HepG2 (cell line): ENCODE results near the gene SAP130. TPM values are rescaled to one million over a fixed set of nuclear protein-coding genes. Genes with fewer than 3 reads are reported as not detected.

Experiments used
- ATAC-seq: fragments of 200-7000 bp; cut with Tn5 transposase; 3 replicates; pipeline ENCODE4 v1.9.1; 2020; ENCODE audit warnings: mild to moderate bottlenecking, moderate library complexity
- BruUV-seq: library from RNA; stranded (reverse); fragments of 400-500 nt; replicated peaks from 2 replicates; lab custom pipeline; 2021; lab: Mats Ljungman, UMichigan
- CTCF ChIA-PET: fragments of 300-600 bp; formaldehyde crosslinking; extraction: SDS; loops from one replicate; lab custom pipeline; 2021; ENCODE audit warnings: low total read pairs, inconsistent platforms, low intra/inter-chr PET ratio; lab: Yijun Ruan, JAX
- POLR2A ChIA-PET: fragments of 350-600 bp; sonication (Branson Sonifier 250); formaldehyde crosslinking; loops from one replicate; lab custom pipeline; 2020; ENCODE audit warnings: antibody characterized with exemption, inconsistent platforms; lab: Yijun Ruan, JAX
- DNase-seq: peaks from one replicate; pipeline ENCODE4 v3.0.0-alpha.2; 2015; ENCODE audit warnings: low spot score
- FAIRE-seq: peaks from 3 replicates; lab custom pipeline; 2011; peaks lifted over from hg19 to GRCh38; lab: Jason Lieb, UNC
- H2AFZ ChIP-seq: one replicate; pipeline ENCODE4 v1.6.1; 2011; ENCODE audit warnings: low read length, inconsistent platforms
- H3K27ac ChIP-seq: fragments of 300-600 bp; 3 replicates; pipeline ENCODE4 v1.8.0; 2011; ENCODE audit warnings: mixed run types, mild to moderate bottlenecking, mixed read lengths, low read length, inconsistent platforms; ENCODE audit not compliant: insufficient read depth; ENCODE audit errors: extremely low read length
- H3K27me3 ChIP-seq, 2 experiments: fragments of 200-600 bp in 1 of 2; 2 replicates in 1 of 2; 3 replicates in 1 of 2; pipeline versions ENCODE4 v1.6.0 to v1.8.0; 2011; ENCODE audit warnings: low read length in 2 of 2, mild to moderate bottlenecking in 2 of 2, moderate library complexity in 2 of 2, inconsistent platforms in 1 of 2; ENCODE audit not compliant: insufficient read depth in 2 of 2, control insufficient read depth in 1 of 2
- H3K36me3 ChIP-seq, 2 experiments: fragments of 200-600 bp in 1 of 2; replicated peaks in 1 of 2; 2 replicates in 1 of 2; 3 replicates in 1 of 2; pipeline versions ENCODE4 v1.5.1 to v1.8.0; 2011; ENCODE audit warnings: low read length in 2 of 2, inconsistent platforms in 1 of 2; ENCODE audit not compliant: insufficient read depth in 2 of 2, control insufficient read depth in 1 of 2
- H3K4me1 ChIP-seq: 2 replicates; pipeline ENCODE4 v1.5.1; 2012; ENCODE audit warnings: low read length, inconsistent platforms; ENCODE audit not compliant: insufficient read depth
- H3K4me2 ChIP-seq: 2 replicates; pipeline ENCODE4 v1.6.0; 2011; ENCODE audit warnings: low read depth, low read length, inconsistent platforms
- H3K4me3 ChIP-seq, 3 experiments: fragments of 200-600 bp in 1 of 3; sonication (generic), shearing (Covaris generic) in 1 of 3; replicated peaks in 1 of 3; 2 replicates each; pipeline ENCODE4 v1.5.1; 2011 to 2016; ENCODE audit warnings: low read length in 3 of 3, inconsistent platforms in 2 of 3, low read depth in 2 of 3, mild to moderate bottlenecking in 2 of 3, control low read depth in 1 of 3, mixed read lengths in 1 of 3; ENCODE audit not compliant: insufficient read depth in 1 of 3
- H3K79me2 ChIP-seq: one replicate; pipeline ENCODE4 v1.6.1; 2011; ENCODE audit warnings: low read length, inconsistent platforms; ENCODE audit not compliant: insufficient read depth
- H3K9ac ChIP-seq: 2 replicates; pipeline ENCODE4 v1.6.0; 2011; ENCODE audit warnings: mild to moderate bottlenecking, low read depth, low read length, inconsistent platforms; ENCODE audit not compliant: insufficient read depth
- H3K9me3 ChIP-seq: 2 replicates; pipeline ENCODE4 v1.5.1; 2012; ENCODE audit warnings: mild to moderate bottlenecking, low read length
- H4K20me1 ChIP-seq: 2 replicates; pipeline ENCODE4 v1.6.0; 2011; ENCODE audit warnings: inconsistent platforms, mild to moderate bottlenecking, low read length, moderate library complexity; ENCODE audit not compliant: insufficient read depth
- ARNT ChIP-seq: fragments of 450-650 bp; IDR thresholded peaks from 2 replicates; pipeline ENCODE4 v1.6.1; 2017
- HIVEP1 ChIP-seq: sonication (generic); formaldehyde crosslinking; IDR thresholded peaks from 2 replicates; pipeline ENCODE4 v1.4.0; 2020; ENCODE audit warnings: mild to moderate bottlenecking, missing genetic modification reagents
- HMGA1 ChIP-seq: sonication (generic); formaldehyde crosslinking; conservative IDR thresholded peaks from 2 replicates; pipeline ENCODE4 v1.4.0; 2020; ENCODE audit warnings: missing genetic modification reagents
- IKZF4 ChIP-seq: sonication (generic); formaldehyde crosslinking; IDR thresholded peaks from 2 replicates; pipeline ENCODE4 v1.5.1; 2020; ENCODE audit warnings: borderline replicate concordance, mild to moderate bottlenecking, low read depth, missing genetic modification reagents; ENCODE audit errors: not compliant biosample characterization
- MAX ChIP-seq: IDR thresholded peaks from 2 replicates; pipeline ENCODE4 v1.6.1; 2012; ENCODE audit warnings: inconsistent platforms
- NFE2L1 ChIP-seq: sonication (generic); formaldehyde crosslinking; IDR thresholded peaks from 2 replicates; pipeline ENCODE4 v1.4.0; 2020; ENCODE audit warnings: missing genetic modification reagents, mild to moderate bottlenecking, borderline replicate concordance
- RBFOX2 ChIP-seq: fragments of 200-400 bp; formaldehyde crosslinking; IDR thresholded peaks from 2 replicates; pipeline ENCODE4 v1.6.1; 2017; ENCODE audit warnings: low read depth, mild to moderate bottlenecking, low read length
- SOX13 ChIP-seq, 3 experiments: fragments of 450-650 bp in 1 of 3; sonication (generic) in 1 of 3; formaldehyde crosslinking in 1 of 3; IDR thresholded peaks in 2 of 3; conservative IDR thresholded peaks in 1 of 3; 2 replicates each; pipeline versions ENCODE4 v1.5.0 to v1.6.1; 2016 to 2020; ENCODE audit warnings: antibody characterized with exemption in 1 of 3, mild to moderate bottlenecking in 1 of 3, missing compliant biosample characterization in 1 of 3, missing genetic modification reagents in 1 of 3, moderate library complexity in 1 of 3
- TEF ChIP-seq: sonication (generic); formaldehyde crosslinking; IDR thresholded peaks from 2 replicates; pipeline ENCODE4 v1.5.0; 2020; ENCODE audit warnings: missing genetic modification reagents
- U2AF1 ChIP-seq: fragments of 200-400 bp; formaldehyde crosslinking; optimal IDR thresholded peaks from 2 replicates; pipeline ENCODE3; 2017; ENCODE audit warnings: mild to moderate bottlenecking, low read depth, low read length
- YEATS4 ChIP-seq: sonication (generic); formaldehyde crosslinking; IDR thresholded peaks from 2 replicates; pipeline ENCODE4 v1.4.0; 2020; ENCODE audit warnings: missing genetic modification reagents, borderline replicate concordance
- ZNF451 ChIP-seq: sonication (generic); formaldehyde crosslinking; IDR thresholded peaks from 2 replicates; pipeline ENCODE4 v1.5.0; 2020; ENCODE audit warnings: mild to moderate bottlenecking, missing genetic modification reagents
- ZNF501 ChIP-seq: sonication (generic); formaldehyde crosslinking; IDR thresholded peaks from 2 replicates; pipeline ENCODE4 v1.5.1; 2020; ENCODE audit warnings: mild to moderate bottlenecking, moderate library complexity, missing genetic modification reagents
- ZNF574 ChIP-seq: sonication (generic); formaldehyde crosslinking; IDR thresholded peaks from 2 replicates; pipeline ENCODE4 v1.4.0; 2020; ENCODE audit warnings: missing genetic modification reagents
- ZNF761 ChIP-seq: sonication (generic); formaldehyde crosslinking; conservative IDR thresholded peaks from 2 replicates; pipeline ENCODE4 v1.4.0; 2020; ENCODE audit warnings: mild to moderate bottlenecking, missing genetic modification reagents
- ZNF777 ChIP-seq: sonication (generic); formaldehyde crosslinking; IDR thresholded peaks from 2 replicates; pipeline ENCODE4 v1.4.0; 2020; ENCODE audit warnings: missing genetic modification reagents
- WGBS: methylation state at CpG from one replicate; pipeline ENCODE4 v1.1.6; 2017; ENCODE audit warnings: low lambda C conversion rate; 5-methylcytosine and 5-hydroxymethylcytosine counted together
- in situ Hi-C: cut with HindIII; loops from 2 replicates; pipeline ENCODE4 v1.10.0; 2017; ENCODE audit warnings: low pct_unique_long_range_greater_than_20kb; ENCODE audit not compliant: extremely low pct_ligation_motif_present
- intact Hi-C: fragments of 100-400 bp; cut with micrococcal nuclease; formaldehyde crosslinking; loops from one replicate; pipeline ENCODE4 v1.10.0; 2022; ENCODE audit not compliant: unreplicated experiment
- polyA plus RNA-seq, 8 experiments: library from polyadenylated mRNA; depleted of rRNA in 3 of 8; stranded (reverse) in 7 of 8; unstranded in 1 of 8; fragments of >200 nt; fragmentation: Illumina TruSeq in 4 of 8; extraction: Trizol in 4 of 8; gene quantifications; 2 replicates each; pipeline versions ENCODE4 v1.2.1 to v1.2.3, GENCODE V29; 2011 to 2016; ENCODE audit warnings: low read depth in 4 of 8, missing spikeins in 1 of 8, mixed read lengths in 1 of 8; ENCODE audit not compliant: insufficient read depth in 1 of 8
- total RNA-seq, 5 experiments: library from RNA; depleted of rRNA; stranded (reverse); fragments of >200 nt; fragmentation: Illumina TruSeq; extraction: Trizol; gene quantifications; 2 replicates each; pipeline ENCODE4 v1.2.3, GENCODE V29; 2016; ENCODE audit warnings: low read depth in 1 of 5
- TF ChIP-seq, protein P1 (sequence below): sonication (generic); formaldehyde crosslinking; IDR thresholded peaks from 2 replicates; pipeline ENCODE4 v1.8.1; 2022; ENCODE audit warnings: mild to moderate bottlenecking, missing genetic modification reagents

Gene SAP130
- total and polyA plus RNA-seq, 2 of the 13 experiments (the other 11 are each of a cell fraction or from before 2014, with no cell fraction given), result 11.1 to 18.6 TPM

DNA sequence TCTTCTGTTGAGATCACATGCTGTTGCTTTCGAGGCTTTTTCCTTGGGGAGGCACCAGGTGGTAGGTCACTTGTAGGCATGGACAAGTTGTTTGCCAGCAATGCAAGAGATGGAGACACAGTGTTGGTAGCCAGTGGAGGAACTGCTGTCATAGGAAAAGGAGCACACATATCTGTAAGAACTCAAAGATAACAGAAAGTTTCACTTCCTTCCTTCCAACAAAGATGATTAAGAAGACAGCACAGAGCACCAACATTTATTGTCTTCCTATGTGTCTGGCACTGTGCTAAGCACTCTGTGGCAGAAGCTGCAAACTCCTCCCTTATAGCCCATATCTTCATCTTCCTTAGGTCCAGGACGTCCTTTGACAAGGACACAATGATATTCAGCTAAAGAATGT is 77.6 kb downstream of the SAP130 start:
- FAIRE-seq (no peak), DNase-seq (no peak), ATAC-seq (no peak)
- CTCF ChIA-PET, result no interaction called here
- POLR2A ChIA-PET, result no interaction called here
- Histone ChIP-seq H4K20me1 (no peaks in the 10 kb centered on the region), H3K4me3 (no peak overlapping the region), H3K27ac (no peak overlapping the region), H3K27me3 (no peaks in the 10 kb centered on the region), H2AFZ (no peak overlapping the region), H3K79me2 (no peaks in the 10 kb centered on the region), H3K4me2 (no peak overlapping the region), H3K9ac (no peak overlapping the region), H3K9me3 (no peaks in the 10 kb centered on the region), H3K36me3 (peaks cover 35 to 91% of the 10 kb centered on the region in 2 experiments), H3K4me1 (peaks cover 6% of the 10 kb centered on the region; the same call in 1 of the 2 replicates)
- no TSS peak for BruUV-seq
- WGBS, result 98% methylated on average over 2 of the region's 2 CpGs
- intact Hi-C loops, result no loop called here
- in situ Hi-C loops, result no loop called here
- TF ChIP-seq ZNF501 (CRISPR knock-in tag) (no peak), ZNF777 (CRISPR knock-in tag) (no peak), ZNF574 (no peak), ARNT (no peak), SOX13 (IDR thresholded peaks at IDR 0.05) (no peak), SOX13 (CRISPR knock-in tag; conservative IDR thresholded peaks at IDR 0.05 in 1 of 2, IDR thresholded peaks at IDR 0.05 in 1 of 2) (no peak), U2AF1 (no peak), YEATS4 (no peak), IKZF4 (no peak), NFE2L1 (no peak), MAX (no peak), ZNF761 (CRISPR knock-in tag) (no peak), HIVEP1 (no peak), RBFOX2 (no peak), ZNF451 (CRISPR knock-in tag) (no peak), HMGA1 (CRISPR knock-in tag) (no peak), TEF (CRISPR knock-in tag) (no peak)
- TF ChIP-seq, protein P1, sequence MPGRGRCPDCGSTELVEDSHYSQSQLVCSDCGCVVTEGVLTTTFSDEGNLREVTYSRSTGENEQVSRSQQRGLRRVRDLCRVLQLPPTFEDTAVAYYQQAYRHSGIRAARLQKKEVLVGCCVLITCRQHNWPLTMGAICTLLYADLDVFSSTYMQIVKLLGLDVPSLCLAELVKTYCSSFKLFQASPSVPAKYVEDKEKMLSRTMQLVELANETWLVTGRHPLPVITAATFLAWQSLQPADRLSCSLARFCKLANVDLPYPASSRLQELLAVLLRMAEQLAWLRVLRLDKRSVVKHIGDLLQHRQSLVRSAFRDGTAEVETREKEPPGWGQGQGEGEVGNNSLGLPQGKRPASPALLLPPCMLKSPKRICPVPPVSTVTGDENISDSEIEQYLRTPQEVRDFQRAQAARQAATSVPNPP (CRISPR knock-in tag), result no peak
